Fibroblast of lung (primary cell): ENCODE results near the gene XYLT1.

Experiments used
- CTCF ChIP-seq, 2 donors: IDR thresholded peaks in 1 of 2; conservative IDR thresholded peaks in 1 of 2; 1 replicate in 1 of 2; 2 replicates in 1 of 2; pipeline ENCODE4 v1.5.1; 2011 to 2012; ENCODE audit warnings: low read length in 2 of 2, control low read depth in 1 of 2, inconsistent platforms in 1 of 2, low read depth in 1 of 2, mild to moderate bottlenecking in 1 of 2
- EZH2 ChIP-seq: IDR thresholded peaks from 2 replicates; pipeline ENCODE4 v1.5.1; 2012; ENCODE audit warnings: low read length, control low read depth, mild to moderate bottlenecking; ENCODE audit errors: missing control alignments

- TF ChIP-seq CTCF (conservative IDR thresholded peaks at IDR 0.05 in 1 of 2, IDR thresholded peaks at IDR 0.05 in 1 of 2; ENCODE audit: low read depth in 1 of 2, low read length in 2 of 2), result no peak
- TF ChIP-seq EZH2, result no peak
Observed at GRCh38 chr16:17493012-17493411, 22.3 kb upstream of the XYLT1 start.
